HG03432 (cell line): Measurements from ENCODE around the gene ADGRA1.

ENCODE experiments used
- ATAC-seq: cut with Tn5 transposase; IDR thresholded peaks from one replicate; pipeline ENCODE4 v1.9.1; 2021; ENCODE audit warnings: mild to moderate bottlenecking, moderate library complexity; ENCODE audit not compliant: unreplicated experiment

Gene ADGRA1

DNA sequence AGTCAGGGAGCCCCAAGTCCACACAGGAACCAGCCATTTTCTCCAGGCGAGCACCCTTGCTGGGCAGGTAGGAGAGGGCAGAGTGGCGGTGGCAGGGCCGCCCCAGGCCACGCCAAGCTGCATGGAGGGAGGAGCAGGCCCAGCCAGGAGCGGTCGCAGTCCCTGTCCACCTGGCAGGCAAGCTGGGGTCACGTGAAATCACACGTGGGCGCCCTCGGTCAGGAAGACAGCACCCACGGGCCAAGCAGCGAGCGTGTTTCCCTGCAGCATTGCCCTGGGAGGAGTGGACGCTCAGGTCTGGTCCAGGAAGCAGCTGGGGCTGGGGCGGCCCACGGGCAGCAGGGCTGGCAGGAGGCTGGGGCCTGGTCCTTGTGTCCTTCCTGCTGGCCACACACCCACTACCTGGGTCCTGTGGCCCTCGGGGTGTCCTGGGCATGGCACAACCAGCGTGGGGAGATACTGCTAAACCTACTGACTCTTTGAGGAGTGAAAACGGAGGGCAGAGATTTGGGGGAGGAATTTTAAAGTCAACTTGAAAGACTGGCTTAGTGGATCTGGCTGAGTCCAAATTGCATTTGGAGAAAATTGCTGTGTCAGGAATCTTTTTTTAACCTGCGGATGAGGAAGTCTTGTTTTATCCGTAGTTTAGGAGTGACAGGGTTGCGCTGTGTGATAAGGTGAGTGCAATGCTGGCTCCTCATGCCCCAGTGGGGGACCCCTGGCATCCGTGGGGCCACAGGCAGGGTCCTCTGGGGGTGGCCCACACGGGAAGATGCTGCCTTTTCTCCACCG lies 12.2 kb upstream of the ADGRA1 start:
- ATAC-seq, result no peak

DNA sequence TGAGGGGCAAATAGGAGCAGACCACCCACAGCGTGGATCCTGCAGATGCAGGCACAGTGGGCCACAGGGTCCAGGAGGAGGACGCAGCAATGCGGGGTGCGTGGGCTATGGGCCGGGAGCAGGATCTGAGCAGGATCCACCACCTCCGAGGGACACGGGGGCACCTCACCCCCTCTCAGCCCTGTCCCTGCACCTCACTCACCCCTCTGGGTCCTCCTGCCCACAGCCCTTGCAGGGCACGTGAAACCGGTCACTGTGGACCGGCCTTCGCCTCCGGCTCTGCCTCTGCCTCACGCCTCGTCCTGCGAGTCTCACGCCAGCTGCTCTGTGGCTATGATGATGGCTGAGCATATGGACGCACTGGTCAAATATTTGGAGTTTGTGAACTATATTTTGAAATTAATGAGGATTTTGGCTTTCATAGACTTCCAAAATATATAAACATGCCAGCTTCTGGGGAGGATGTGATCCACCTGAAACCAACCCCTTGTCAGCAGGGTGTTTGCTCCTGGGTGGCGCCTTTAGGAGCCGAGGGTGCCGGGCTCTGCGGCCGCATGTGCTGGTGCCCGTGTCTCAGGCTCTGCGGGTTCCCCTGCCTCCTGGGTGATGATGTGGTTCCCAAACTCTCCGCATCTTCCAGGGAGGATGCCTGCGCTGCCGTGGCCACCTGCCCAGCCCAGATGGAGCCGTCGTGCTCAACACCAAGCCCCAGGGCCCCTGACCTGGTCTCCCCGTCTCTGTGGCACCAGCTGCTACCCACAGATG lies 11.3 kb upstream of the ADGRA1 start:
- no peak for ATAC-seq

DNA sequence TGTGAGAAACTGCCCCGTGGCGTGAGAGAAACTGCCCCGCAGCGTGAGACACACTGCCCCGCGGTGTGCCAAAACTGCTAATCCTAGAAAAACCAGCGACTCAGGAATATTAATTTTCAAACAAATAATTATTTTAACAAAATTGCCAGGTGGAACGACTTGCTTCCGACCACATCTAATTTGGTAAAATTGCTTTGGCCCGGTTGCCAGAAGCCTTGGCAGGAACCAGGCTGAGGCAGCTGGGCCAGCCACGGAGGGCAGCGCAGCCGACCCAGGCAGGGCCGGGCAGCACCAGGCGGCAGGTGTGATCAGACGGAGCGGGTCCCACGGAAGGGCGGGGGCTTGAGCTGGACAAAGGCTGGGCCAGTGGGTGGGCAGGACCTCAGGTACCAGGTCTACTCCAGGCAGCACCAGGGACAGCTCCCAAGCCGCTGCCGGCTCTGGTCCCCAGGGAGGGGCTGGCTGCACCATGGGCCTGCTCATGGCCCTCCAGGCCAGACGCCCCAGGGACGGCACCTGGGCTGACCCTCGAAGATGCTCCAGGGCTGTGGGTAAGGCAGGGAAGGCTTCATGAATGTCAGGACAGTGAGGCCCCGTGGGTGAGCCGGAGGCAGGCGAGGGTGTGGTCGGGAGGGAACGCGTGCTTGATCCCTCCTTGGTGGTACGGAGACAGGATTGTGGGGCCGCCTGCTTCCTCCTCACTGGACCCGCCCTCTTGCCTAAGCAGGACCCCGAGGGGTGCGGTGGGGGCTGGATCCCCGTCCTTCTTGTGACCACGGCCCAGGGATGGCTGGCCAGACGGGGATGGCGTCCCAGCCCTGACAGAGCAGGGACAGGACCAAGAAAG lies 7.7 kb upstream of the ADGRA1 start:
- ATAC-seq, result no peak

DNA sequence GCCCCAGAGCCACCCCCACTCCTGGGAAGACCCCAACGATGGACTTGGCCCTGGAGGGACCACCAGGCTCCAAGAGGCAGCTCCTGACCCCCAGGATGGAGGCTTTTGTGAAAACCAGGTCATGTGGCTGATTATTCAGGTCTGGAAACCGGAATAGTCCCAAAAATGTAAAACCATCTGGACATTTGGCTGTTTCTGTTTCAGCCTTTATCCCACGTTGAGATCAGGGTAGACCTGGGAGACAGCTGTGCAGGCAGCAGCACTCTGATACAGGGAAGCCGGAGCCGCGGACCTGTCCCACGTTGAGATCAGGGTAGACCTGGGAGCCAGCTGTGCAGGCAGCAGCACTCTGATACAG lies 7.1 kb upstream of the ADGRA1 start:
- ATAC-seq, result no peak

DNA sequence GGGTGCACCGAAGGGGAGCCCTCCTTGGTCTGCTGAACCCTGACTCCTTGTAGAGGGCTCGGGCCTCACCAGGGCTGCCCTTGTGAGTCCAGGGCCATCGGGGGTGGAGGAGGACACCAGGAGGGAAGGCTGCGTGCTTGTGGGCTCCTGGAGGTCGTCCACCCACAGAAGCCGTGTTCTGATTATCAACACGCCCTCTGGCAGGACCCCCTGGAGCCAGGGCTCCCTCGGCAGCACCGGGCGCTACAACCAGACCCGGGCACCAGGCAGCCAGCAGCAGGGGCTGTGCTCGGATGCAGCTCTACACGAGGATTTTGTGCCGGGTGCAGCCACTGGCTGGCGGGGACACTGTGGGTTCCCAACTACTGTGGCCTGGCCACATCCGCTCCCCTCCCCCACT lies 6.1 kb upstream of the ADGRA1 start:
- no peak for ATAC-seq

DNA sequence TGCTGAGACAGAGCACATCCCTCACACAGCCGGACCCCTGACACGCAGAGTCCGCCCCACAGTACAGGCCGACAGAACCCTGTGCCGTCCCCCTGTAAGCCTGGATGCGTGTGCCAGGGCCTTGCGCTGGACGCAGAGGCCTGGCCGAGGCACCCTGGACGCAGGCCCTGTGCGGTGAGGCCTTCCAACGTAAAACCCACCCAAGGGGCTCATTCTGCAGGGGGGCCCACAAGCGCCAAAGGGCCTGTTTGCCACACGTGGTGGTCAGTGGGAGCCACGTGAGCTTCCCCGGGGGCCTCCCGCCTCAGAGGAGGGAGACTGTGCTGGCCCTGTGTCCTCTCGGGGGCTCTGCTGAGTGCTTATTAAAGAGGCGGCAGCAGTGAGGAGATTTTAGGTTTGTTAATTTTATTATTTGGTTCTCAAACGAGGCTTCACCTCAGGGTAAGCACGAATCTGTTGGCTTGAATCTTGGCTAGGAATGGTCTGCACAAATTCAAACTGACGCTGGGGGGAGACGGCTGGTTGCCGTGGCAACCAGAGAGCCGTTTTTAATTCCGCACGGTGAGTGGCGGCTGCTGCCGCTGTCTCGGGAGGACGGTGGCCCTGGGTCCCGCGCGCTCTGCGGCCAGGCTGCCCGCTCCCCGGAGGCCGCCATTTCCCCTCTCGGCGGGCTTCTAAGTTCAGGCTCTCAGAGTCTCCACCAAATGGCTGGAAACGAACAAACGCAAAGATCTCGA lies 4.9 kb upstream of the ADGRA1 start:
- ATAC-seq, result no peak

DNA sequence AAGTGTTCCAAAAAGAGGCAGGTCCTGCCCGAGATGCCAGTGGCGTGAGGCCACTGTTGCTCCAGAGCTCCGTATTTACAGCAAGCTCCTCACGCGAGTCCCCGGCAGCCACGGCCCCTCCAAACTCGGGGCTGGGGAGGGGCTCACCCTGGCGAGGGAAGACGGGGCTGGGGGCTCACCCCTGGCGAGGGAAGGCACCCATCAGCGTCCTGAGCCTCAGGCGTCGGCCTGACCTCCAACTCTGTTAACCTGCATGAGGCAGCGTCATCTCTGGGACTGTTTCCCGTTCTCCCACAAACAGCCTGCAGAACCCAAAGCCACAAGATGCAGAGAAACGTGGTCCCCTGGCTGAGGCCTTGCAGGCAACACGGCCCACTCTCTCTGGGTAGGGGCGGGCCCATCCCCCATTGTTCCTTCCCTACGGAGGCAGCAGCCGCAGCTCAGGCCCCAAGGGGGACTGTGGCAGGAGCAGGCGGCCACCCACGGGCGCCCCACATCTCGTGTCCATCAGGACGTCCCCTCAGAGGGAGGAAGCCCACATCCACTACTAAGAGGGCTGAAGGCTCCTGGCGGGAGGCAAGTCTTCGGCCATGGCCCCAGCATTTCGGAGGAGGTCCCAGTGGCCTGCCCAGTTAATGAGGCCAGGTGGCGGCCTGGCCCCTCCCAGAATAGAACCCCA lies 4.2 kb upstream of the ADGRA1 start:
- no peak for ATAC-seq

DNA sequence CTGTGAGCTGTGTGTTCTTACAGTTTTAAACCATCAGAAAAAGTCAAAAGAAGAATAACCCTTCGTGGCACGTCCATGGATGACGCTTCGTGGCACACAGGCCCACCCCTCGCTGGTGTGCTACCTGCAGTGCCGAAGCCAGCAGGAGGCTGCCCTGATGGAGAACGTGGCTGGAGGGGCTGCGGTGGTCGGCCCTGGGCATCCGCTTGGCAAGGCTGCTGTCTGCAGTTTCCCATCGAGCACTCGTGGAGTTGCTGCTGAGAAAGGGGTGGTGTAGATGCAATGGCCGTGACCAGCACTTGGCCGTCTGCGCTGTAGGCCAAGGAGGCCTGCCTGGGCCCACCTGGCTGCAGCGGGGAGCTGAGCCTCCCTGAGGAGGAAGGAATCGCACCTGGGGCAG lies 3.2 kb upstream of the ADGRA1 start:
- no peak for ATAC-seq

DNA sequence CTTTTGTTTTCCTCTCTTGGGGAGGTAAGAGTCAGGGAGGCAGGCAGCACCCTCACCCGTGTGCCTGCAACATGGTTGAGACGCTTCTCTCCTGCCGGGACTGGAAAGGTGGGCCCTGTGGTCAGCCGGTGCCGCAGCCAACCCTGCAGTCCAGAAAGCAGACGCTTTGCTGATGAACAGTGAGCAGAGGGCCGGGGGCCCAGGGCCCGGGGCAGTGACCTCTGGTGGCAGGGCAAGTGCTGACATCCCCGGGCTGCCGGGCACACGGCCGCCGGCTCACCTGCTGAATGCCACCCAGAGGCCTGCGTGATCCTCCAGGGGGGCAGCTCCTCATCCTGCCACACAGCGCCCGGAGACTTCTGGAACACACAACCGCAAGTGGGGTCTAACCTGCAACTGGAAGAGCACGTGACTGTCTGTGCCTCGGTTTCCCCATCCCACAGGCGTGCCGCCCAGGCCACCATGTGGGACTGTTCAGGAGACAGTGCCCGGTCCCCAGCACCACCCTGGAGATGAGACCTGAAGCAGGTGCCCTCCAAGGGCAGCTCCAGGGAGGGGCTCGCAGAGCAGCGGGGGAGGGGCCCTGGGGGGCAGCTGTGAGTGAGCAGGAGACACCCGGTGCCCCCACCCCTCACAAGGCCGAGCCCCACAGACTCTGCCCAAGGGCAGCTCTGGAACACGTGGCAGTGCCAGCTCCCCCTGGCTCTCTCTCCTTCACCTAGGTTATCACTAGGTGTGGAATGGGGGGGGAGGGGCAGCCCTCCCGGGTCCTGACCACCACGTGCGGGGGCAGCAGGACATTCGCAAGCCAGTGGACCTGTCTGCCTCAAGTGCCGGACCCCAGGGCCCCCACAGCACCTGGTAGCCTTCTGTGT lies 2.2 kb upstream of the ADGRA1 start:
- ATAC-seq, result no peak

DNA sequence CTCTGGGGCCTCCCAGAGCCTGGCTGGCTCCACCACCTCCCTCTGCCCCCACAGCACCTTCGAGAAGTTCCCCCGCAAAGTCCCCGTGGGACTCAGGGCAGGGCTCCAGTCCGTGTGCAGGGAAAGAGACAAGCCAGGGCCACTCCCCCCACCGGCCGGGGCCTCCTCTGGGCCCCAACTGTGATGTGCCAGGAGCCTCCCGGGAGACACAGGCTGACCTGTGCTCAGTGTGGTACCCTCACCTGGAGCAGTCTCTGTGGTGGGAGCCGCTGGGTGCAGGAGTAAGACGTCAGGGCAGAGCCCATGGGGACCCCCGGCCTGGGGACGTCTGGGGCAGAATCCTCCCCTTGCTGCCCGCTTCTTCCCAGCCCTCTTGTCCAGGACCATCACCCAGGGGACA lies 1.5 kb upstream of the ADGRA1 start:
- ATAC-seq, result no peak

DNA sequence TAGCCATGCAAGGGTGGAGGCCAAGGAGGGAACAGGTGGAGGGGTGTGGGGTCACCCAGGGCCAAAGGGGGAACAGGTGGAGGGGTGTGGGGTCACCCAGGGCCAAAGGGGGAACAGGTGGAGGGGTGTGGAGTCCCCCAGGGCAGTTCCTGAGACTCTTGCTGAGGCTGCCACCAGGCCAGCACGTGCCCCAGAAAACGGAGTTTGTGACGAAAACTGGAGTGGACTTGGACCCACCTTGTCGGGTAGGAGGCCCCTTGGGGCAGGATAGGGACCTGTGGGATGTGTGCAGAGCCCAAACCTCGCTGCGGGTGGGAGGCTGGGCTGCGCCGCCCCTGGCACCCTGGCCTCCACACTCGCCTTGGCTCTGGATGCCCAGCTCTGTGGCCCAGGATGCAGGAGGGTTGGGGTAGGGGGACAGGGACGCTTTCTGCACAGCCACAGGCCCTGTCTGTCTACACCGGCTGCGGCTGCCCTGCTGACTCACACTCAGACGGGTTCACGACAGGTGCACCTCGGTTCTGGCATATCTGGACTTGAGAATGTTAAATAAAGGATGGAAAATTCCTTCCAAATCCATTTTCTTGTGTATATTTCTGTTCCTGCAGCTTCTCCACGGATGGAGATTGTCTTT lies 562 bp upstream of the ADGRA1 start:
- ATAC-seq, result no peak

DNA sequence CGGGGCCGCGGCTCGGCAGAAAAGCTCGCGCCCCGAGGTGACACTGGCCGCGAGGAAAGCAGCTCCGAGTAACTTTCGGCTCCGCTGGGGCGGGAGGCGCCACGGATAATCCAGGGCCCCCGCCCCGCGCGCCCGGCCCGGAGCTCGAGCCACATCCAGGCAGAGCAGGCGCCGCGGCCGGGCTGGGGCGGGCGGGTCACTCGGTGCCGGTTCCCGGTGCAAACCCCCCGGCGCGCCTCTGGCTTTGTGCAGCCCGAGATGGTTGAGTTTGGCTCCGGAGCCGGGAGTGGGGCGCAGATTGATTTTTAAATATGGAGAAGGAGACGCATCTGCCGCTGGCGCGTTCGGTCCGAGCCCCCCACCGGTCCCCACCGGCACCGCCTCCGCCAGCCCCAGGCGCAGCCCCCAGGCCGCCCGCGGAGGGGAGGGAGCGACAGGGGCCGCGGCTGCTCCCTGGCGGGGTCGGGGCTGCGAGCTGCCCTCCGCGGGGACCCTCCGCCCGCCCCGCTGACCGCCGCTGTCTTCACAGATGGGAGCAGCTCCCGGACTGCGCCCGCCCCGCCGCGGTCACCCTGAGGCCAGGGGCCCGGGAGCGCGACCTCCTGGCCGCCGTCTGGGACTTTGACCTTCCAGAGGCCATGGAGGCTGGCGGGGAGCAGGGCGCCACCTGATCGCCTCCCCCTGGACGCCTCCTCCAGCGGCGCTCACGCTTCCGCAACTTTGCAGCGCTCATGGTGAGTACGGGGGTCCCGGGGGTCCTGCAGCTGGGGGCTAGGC lies 643 bp downstream of the ADGRA1 start:
- no peak for ATAC-seq

DNA sequence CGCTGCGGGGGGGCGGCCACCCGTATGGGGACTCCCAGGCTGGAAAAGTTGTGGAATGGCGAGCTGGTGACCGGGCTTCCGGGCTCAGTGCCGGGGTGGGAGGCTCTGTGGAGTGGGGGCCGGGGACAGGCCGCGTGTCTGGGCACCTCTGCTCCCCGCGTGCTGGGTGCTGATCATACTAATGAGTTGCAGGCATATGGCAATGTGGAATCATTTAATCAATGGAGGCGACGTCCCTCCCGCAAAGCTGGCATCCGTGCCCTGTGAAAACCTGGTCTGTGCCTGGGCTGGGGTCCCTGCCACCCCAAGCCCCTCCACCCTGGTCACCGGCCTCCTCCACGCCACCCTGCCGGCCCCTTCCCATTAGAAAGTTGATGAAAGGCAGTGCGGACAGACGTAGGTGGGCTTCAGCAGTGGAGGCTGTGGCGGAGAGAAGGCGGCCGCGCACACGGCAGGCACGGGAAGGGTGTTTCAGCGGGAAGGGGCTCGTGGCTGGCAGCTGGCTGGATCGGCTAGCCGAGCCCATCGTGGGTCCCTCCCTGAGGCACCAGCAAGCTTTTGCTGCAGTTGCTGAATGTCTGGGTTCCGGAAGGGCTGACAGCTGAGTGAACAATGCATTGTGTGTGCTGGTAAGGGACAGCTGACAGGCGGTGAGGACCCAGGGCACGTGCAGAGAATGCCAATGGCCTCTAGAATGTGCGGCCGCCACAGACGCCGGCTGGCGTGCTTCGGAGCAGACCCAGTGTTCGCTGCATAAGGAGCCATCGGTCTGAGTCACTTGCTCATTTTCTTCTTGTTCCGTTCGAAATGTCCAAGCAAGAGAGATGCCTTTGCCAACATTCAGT lies 1.5 kb downstream of the ADGRA1 start:
- ATAC-seq, result no peak

DNA sequence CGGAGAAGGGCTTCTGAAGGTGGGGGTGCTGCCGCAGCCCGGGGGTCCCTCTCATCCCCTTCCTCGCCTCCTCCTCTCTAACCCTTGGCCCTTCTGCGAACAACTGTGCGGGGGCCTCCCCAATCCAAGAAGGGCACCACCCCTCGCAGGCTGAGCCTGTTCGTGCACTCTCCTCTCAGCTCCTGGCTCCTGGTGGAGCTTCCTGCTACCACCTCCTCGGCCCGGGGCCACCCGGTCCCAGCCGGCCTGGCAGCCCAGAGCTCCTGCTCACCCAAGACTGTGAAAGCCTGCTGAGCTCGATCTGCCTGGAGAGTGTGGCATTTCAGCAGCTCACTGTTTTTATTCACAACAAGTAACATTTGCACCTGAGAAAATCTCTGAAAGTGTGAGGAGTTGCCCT lies 2.4 kb downstream of the ADGRA1 start:
- no peak for ATAC-seq

DNA sequence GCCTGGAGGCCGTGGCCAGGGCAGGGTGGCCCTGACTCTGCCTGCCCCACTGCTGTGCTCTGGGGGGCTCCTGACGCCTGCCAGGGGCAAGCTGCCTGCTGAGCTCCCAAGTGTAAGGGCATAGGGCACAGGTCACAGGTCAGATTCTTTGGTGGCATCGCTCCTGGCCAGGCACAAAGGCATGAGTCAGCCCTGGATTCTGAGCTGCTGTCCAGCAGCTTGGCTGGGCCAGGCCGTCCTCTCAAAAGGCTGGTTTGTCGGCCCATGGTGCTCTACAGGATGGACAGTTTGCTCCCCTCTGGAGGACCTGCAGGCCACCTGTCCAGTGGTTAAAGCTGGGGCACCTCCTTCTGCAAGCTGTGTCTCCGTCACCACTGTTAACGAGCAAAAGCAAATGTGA lies 2.9 kb downstream of the ADGRA1 start:
- ATAC-seq, result no peak

DNA sequence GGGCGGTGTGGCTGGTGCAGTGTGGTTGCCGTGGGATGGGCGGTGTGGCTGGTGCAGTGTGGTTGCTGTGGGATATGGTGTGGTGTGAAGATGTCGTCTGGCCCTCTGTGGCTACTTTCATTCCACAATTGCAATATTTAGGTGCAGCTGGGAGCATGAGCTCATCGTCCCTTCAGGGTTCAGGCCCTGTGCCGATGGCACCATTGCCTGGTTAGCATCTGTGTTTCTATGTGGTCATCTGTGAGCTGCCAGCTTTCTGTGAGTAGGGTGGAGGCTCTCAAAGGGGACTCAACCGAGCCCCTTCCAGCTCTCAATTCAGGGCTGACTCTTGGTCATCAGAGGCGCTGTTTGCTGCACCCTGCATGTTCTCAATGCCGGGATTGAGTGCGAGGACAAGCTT lies 3.6 kb downstream of the ADGRA1 start:
- ATAC-seq, result no peak

DNA sequence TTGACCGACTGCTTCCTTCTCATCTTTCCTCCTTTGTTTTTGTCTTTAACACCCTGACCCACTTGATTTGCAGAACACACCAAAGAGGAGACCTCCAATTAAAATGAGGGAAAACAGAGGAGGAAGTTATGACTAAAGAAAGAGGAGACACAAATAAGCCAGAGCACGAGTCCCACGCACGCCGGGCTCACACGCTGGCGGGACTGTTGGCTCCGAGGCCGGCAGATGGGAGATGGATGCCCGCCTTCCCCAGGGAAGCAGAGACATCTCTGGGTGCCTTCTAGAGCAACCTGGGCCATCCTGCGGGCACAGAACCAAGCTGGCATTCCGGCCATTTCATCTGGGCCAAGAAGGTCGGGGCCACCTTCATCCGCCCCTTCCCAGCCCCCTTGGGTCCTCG lies 5.6 kb downstream of the ADGRA1 start:
- no peak for ATAC-seq
